ENCODE measurements around the gene WDR46. TPM values are rescaled to one million over a fixed set of nuclear protein-coding genes. Genes with fewer than 3 reads are reported as not detected.

The WDR46 gene
- total RNA-seq, 2 experiments from 2014 or later, result 37.5 to 41.7 TPM

DNA sequence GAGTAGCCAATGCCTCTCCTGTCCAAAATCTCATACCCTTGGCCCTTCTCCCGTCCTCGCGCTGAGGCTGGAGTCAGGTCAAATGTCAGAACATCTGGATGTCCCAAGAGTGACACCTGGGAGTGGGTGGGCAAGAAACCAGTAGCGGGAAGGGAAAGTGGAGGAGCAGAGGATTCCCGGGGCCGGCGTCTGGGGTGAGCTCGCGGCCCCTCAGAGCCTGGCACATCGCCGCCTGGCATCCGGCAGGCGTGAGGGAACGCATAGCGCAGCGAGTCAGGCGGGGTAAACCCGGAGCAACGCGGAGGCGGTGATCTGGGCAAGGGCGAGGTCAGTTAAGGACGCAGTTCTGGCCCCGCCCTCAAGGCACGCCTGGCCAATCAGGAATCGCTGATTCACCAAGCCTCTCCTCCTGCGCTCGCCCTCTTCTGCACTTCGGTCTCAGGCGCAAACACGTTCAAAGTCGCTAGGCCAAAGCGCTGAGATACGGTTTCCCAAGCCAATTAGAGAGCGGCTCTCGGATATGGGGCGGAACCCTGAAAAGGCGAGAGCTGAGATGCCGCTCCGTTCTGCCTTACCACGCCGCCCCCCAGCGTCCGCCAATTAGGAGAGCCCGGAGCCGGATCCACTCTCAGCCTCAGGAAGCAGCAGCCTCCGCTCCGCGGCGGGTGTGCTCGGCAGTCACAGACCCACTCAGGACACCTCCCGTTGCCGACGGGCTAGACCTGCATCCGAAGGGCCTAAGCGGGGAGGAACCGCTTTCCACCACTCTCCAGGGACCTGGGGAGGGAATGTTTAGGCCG, 39.9 kb downstream of the WDR46 start:
- H3K9me3 Mint-ChIP-seq, result no peaks in the 10 kb centered on the region
- ChIA-PET CTCF (interaction anchor here (0.7 to 3.7 kb wide), 53 partner anchors 11 to 396 kb away, joined by 3 to 62 read pairs (median 5); partner anchors contain the start of genes B3GALT4, HLA-DPA1, HLA-DPB1 and HSD17B8), POLR2A (interaction anchor here (0.5 to 5.2 kb wide), 29 partner anchors 9 to 404 kb away, joined by 3 to 71 read pairs (median 5); partner anchors contain the start of genes B3GALT4, HLA-DPA1, HSD17B8 and PFDN6)
- peak overlapping the region; percentile 87 for H3K27ac Mint-ChIP-seq
- peaks cover 30% of the 10 kb centered on the region for H3K36me3 Mint-ChIP-seq (ENCODE audit: low read depth)
- H3K4me1 Mint-ChIP-seq, result peaks cover 46% of the 10 kb centered on the region
- H3K4me3 Mint-ChIP-seq, result peak overlapping the region; percentile 74
- DNase-seq, result peak; percentile 98
- no peaks in the 10 kb centered on the region for H3K27me3 Mint-ChIP-seq

DNA sequence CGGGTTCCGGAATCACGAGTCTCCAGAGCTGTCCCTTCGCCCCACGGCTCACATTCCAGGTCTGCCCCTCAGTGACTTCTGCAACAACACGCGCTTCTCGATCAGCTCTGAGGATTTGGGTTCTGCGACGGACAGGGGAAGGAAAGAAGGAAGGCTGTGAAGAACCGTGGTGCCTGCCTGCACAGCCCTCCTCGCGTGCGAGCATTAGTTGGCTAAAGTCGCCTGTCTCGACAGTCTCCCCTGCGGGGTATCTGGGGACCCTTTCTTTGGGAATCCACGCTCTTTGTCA, 40.5 kb downstream of the WDR46 start:
- DNase-seq, result no peak
- Mint-ChIP-seq H3K9me3 (no peaks in the 10 kb centered on the region), H3K27me3 (peaks cover 2% of the 10 kb centered on the region), H3K27ac (peak overlapping the region; percentile 87), H3K4me1 (peaks cover 46% of the 10 kb centered on the region), H3K4me3 (peak overlapping the region; percentile 74), H3K36me3 (ENCODE audit: low read depth) (peaks cover 30% of the 10 kb centered on the region)
- CTCF ChIA-PET, result interaction anchor here (0.7 to 3.7 kb wide), 51 partner anchors 11 to 395 kb away, joined by 3 to 62 read pairs (median 6); partner anchors contain the start of genes B3GALT4, HLA-DPA1, HLA-DPB1 and PSMB9
- POLR2A ChIA-PET, result interaction anchor here (0.5 to 5.2 kb wide), 25 partner anchors 11 to 389 kb away, joined by 3 to 71 read pairs (median 5); partner anchors contain the start of genes B3GALT4, HLA-DPA1, HSD17B8 and PFDN6

DNA sequence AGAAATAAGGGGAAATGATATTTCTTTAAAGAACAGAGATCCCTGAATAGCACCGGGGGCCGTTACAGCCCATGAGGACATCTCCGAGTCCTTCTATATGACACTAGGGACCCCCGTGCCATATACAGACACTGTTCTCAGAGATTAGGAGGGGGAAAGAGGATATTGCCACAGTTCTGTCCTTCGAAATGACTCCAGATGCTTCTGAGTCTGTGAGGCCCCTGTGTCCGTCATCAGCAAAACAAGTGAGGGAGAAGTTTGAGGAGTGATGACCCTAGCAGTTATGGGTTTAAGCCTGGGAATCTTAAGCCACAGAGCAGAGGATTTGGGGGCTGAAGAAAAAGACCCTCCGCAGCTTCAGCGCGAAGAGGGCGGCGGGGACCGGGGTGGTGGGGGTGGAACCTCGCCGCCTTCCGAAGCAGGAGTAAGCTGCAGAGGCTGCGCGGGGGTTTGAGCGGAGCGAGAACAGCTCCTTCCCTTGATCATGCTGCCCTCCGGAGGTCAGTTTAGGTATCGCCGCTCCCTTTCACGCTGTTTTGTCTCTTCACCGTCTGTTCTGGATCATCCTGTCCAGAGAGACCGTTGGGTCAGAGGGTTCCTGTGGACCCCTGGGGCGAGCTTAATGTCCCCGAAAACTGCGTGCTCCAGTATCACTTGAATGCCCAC, 40.9 kb downstream of the WDR46 start:
- peaks cover 6% of the 10 kb centered on the region for H3K27me3 Mint-ChIP-seq

DNA sequence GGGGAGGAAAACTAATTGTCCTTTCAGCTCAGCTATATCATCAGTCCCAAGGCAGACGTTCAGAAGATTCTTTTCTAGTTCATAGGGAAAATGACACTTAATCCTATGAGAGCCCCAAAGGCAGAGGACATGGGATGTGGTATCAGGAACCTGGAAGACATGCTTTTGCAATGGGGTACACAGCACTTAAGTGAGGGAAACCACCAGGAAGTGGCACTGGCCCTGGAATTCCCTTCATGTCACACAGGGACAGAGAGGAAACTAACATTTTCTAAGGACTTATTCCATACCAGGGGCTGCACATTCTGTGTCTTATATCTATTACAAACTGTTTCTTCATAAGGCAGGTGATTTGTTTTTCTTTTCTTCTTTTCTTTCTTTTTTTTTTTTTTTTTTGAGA, 45.6 kb downstream of the WDR46 start:
- POLR2A ChIA-PET, result no interaction called here
- H3K4me3 Mint-ChIP-seq, result no peak overlapping the region
- no peaks in the 10 kb centered on the region for H3K9me3 Mint-ChIP-seq
- H3K36me3 Mint-ChIP-seq (ENCODE audit: low read depth), result no peaks in the 10 kb centered on the region
- H3K4me1 Mint-ChIP-seq, result peaks cover 14% of the 10 kb centered on the region
- H3K27me3 Mint-ChIP-seq, result peaks cover 26% of the 10 kb centered on the region
- H3K27ac Mint-ChIP-seq, result no peak overlapping the region
- CTCF ChIA-PET, result no interaction called here
- DNase-seq, result no peak

More for the DNA sequence above, 40.9 kb downstream of the WDR46 start:
- DNase-seq, result peak; percentile 93
- ChIA-PET POLR2A (interaction anchor here (0.6 to 5.2 kb wide), 25 partner anchors 10 to 276 kb away, joined by 3 to 71 read pairs (median 5); partner anchors contain the start of genes B3GALT4, HLA-DPA1, HSD17B8 and PFDN6), CTCF (interaction anchor here (0.6 to 3.7 kb wide), 54 partner anchors 10 to 353 kb away, joined by 3 to 62 read pairs (median 5); partner anchors contain the start of genes B3GALT4, HLA-DPA1, HLA-DPB1 and PFDN6)
- peaks cover 46% of the 10 kb centered on the region for H3K4me1 Mint-ChIP-seq
- H3K36me3 Mint-ChIP-seq (ENCODE audit: low read depth), result peaks cover 30% of the 10 kb centered on the region
- H3K9me3 Mint-ChIP-seq, result no peaks in the 10 kb centered on the region
- peak overlapping the region; percentile 87 for H3K27ac Mint-ChIP-seq
- peak overlapping the region; percentile 74 for H3K4me3 Mint-ChIP-seq

DNA sequence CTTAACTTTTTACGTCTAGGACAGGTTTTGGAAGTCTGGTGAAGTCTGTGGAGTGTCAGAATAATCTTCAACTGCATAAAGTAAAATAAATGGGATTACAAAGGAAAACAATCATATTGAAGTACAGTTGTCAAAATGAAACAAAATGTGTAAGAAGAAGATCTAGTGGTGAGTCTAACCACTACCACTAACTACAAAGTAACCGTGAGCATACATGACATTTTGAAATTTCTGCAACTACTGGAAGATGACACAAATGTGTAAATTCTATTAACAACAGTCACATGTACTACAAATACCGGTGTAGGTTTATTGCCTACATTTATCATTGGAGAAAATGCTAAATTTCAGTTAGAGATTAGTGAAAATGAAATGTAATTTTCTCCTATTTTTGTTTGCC, 47.1 kb downstream of the WDR46 start:
- DNase-seq, result no peak
- Mint-ChIP-seq H3K4me1 (peaks cover 8% of the 10 kb centered on the region), H3K27ac (no peak overlapping the region), H3K9me3 (no peaks in the 10 kb centered on the region), H3K36me3 (ENCODE audit: low read depth) (no peaks in the 10 kb centered on the region), H3K27me3 (peaks cover 28% of the 10 kb centered on the region), H3K4me3 (no peak overlapping the region)
- CTCF ChIA-PET, result interaction anchor here (0.6 kb wide), 1 partner anchor 14 kb away, joined by 4 read pairs; no protein-coding TSS in a partner anchor
- POLR2A ChIA-PET, result no interaction called here

DNA sequence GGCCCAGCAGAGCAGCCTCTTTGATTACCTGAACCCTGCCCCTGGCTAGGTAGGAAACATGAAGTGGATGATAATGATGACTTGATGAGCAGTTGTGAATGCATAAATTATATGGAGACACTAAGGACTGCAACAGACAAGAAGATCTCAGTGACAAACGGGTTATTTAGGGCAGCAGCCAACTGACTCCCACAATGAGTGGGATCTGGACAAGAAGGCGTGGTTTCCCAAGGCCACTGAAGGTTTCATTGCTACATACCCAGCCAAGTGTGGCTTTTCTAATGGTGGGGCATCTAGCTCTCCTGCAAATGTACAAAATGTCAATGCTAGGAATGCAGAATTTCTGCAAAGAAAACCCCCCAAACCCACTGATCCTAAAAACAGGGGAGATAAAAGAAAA, 51.3 kb downstream of the WDR46 start:
- H3K27me3 Mint-ChIP-seq, result peaks cover 45% of the 10 kb centered on the region
- ChIA-PET CTCF (interaction anchor here (2.6 kb wide), 1 partner anchor 11 kb away, joined by 17 read pairs; no protein-coding TSS in a partner anchor), POLR2A (interaction anchor here (0.7 kb wide), 1 partner anchor 11 kb away, joined by 3 read pairs; no protein-coding TSS in a partner anchor)
- no peak for DNase-seq
- H3K4me1 Mint-ChIP-seq, result peaks cover 8% of the 10 kb centered on the region
- H3K36me3 Mint-ChIP-seq (ENCODE audit: low read depth), result no peaks in the 10 kb centered on the region
- no peak overlapping the region for H3K4me3 Mint-ChIP-seq
- H3K27ac Mint-ChIP-seq, result no peak overlapping the region
- no peaks in the 10 kb centered on the region for H3K9me3 Mint-ChIP-seq

DNA sequence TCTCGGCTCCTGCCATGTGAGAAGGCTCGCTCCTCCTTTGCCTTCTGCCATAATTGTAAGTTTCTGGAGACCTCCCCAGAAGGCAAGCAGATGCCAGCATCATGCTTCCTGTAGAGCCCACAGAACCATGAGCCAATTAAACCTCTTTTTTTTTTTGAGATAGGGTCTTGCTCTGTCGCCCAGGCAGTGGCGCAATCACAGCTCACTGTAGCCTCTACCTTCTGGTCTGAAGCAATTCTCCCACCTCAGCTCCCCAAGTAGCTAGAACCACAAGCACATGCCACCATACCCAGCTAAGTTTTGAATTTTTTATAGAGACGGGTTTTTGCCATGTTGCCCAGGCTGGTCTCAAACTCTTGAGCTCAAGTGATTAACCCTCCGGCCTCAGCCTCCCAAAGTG, 52.2 kb downstream of the WDR46 start:
- Mint-ChIP-seq H3K27me3 (peaks cover 41% of the 10 kb centered on the region), H3K27ac (no peak overlapping the region), H3K4me3 (no peak overlapping the region), H3K4me1 (peaks cover 2% of the 10 kb centered on the region), H3K36me3 (ENCODE audit: low read depth) (no peaks in the 10 kb centered on the region), H3K9me3 (no peaks in the 10 kb centered on the region)
- DNase-seq, result no peak
- ChIA-PET CTCF (interaction anchor here (2.6 kb wide), 1 partner anchor 12 kb away, joined by 17 read pairs; no protein-coding TSS in a partner anchor), POLR2A (no interaction called here)

DNA sequence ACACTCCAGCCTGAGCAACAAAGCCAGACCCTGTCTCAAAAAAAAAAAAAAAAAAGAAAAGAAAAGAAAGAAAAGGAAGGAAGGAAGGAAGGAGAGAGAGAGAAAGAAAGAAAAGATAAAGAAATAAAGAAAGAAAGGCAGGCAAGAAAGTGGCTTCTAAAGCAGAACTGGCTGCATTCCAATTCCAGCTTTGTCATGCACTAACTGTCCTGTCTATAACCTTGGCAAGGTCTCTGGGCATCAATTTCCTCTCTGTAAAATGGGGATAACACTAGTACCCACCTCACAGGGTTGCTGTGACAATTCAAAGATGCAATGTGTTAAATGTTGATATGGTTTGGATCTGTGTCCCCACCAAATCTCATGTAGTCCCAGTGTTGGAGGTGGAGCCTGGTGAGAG, 52.7 kb downstream of the WDR46 start:
- Mint-ChIP-seq H3K36me3 (ENCODE audit: low read depth) (no peaks in the 10 kb centered on the region), H3K9me3 (no peaks in the 10 kb centered on the region), H3K4me1 (no peaks in the 10 kb centered on the region), H3K27ac (no peak overlapping the region), H3K4me3 (no peak overlapping the region), H3K27me3 (peaks cover 43% of the 10 kb centered on the region)
- DNase-seq, result no peak
- POLR2A ChIA-PET, result no interaction called here
- CTCF ChIA-PET, result interaction anchor here (0.5 kb wide), 1 partner anchor 410 kb away, joined by 3 read pairs; no protein-coding TSS in a partner anchor

DNA sequence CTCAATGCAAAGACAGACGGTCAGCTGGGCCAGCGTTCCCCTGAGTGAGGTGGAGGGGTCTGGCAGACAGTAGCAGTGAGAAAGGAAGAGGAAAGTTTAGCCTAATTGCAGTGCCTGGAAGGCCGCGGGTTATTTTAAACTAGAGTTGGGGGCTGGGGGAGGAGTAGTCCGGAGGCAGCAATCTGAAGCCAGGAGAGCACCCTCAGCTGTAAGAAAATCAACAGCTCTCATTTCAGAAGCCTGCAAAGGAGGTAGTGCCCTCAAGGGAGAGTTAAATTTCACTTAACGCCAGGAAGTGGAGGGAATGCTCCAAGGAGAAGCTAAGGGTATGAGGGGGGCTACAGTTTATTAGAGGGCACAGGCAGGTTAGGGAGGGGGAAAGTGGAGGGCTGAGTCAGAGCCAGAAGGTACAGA, 53.8 kb downstream of the WDR46 start:
- Mint-ChIP-seq H3K4me1 (no peaks in the 10 kb centered on the region), H3K27ac (no peak overlapping the region), H3K36me3 (ENCODE audit: low read depth) (no peaks in the 10 kb centered on the region), H3K4me3 (no peak overlapping the region), H3K27me3 (peaks cover 43% of the 10 kb centered on the region), H3K9me3 (no peaks in the 10 kb centered on the region)
- DNase-seq, result no peak
- CTCF ChIA-PET, result interaction anchor here (1.1 to 1.5 kb wide), 2 partner anchors 10 to 13 kb away, joined by 3 to 6 read pairs; no protein-coding TSS in a partner anchor
- POLR2A ChIA-PET, result no interaction called here

Other genes with a start within 250 kb of the WDR46 start
- gene HLA-DPA1, start 215.6 kb downstream of the WDR46 start, total RNA-seq, result 100 to 1,000 TPM; 173 to 176 TPM
- 10 to 100 TPM; 89.8 to 95.6 TPM for gene HLA-DPB1, start 213.2 kb downstream of the WDR46 start, total RNA-seq
- gene COL11A2, start 96.8 kb downstream of the WDR46 start, total RNA-seq, result under 1 TPM; 0.53 to 0.60 TPM
- gene RXRB, start 88.6 kb downstream of the WDR46 start, total RNA-seq, result 10 to 100 TPM; 44.0 to 45.0 TPM
- 10 to 100 TPM; 52.8 to 53.8 TPM for gene SLC39A7, start 88.4 kb downstream of the WDR46 start, total RNA-seq
- gene HSD17B8, start 84.6 kb downstream of the WDR46 start, total RNA-seq, result 10 to 100 TPM; 11.4 to 13.0 TPM
- gene RING1, start 80.7 kb downstream of the WDR46 start, total RNA-seq, result 10 to 100 TPM; 29.7 to 32.1 TPM
- gene VPS52, start 17.4 kb downstream of the WDR46 start, total RNA-seq, result 10 to 100 TPM; 53.1 to 59.7 TPM
- gene RPS18, start 17.2 kb downstream of the WDR46 start, total RNA-seq, result 1,000 to 10,000 TPM; 2,403 to 2,442 TPM
- 10 to 100 TPM; 25.2 to 26.5 TPM for gene B3GALT4, start 12.1 kb downstream of the WDR46 start, total RNA-seq
- 10 to 100 TPM; 63.5 to 65.0 TPM for gene PFDN6, start 362 bp upstream of the WDR46 start, total RNA-seq
- gene RGL2, start 9.7 kb upstream of the WDR46 start, total RNA-seq, result 10 to 100 TPM; 44.3 to 45.1 TPM
- 100 to 1,000 TPM; 243 to 249 TPM for gene TAPBP, start 24.8 kb upstream of the WDR46 start, total RNA-seq
- gene ZBTB22, start 28.5 kb upstream of the WDR46 start, total RNA-seq, result 10 to 100 TPM; 16.5 to 18.0 TPM
- 100 to 1,000 TPM in 1 of 2 experiments, 10 to 100 TPM in 1; 95.7 to 103 TPM for gene DAXX, start 33.7 kb upstream of the WDR46 start, total RNA-seq
- gene KIFC1, start 102.6 kb upstream of the WDR46 start, total RNA-seq, result 100 to 1,000 TPM; 125 to 127 TPM
- gene PHF1, start 121.8 kb upstream of the WDR46 start, total RNA-seq, result 10 to 100 TPM; 46.4 to 51.4 TPM
- gene CUTA, start 128.9 kb upstream of the WDR46 start, total RNA-seq, result 100 to 1,000 TPM; 243 TPM
- gene SYNGAP1, start 130.8 kb upstream of the WDR46 start, total RNA-seq, result 10 to 100 TPM; 35.3 to 39.7 TPM
- gene ZBTB9, start 165.3 kb upstream of the WDR46 start, total RNA-seq, result 1 to 10 TPM; 6.9 to 7.4 TPM

Data from activated CD4-positive, alpha-beta memory T cell treated with anti-CD3 and anti-CD28 coated beads, Interleukin-2, amount 10 ng/mL, durations not matched to agents 7 days and 5 days (primary cell).